UCSD-AML1 (cell line): ENCODE results near the gene ORC6.
A peak's percentile ranks its signal among the peaks of the same experiment; 100 is the strongest.

ENCODE experiments used
- DNase-seq: peaks from one replicate; lab custom pipeline; 2025; ENCODE audit not compliant: unreplicated experiment; lab: John Stamatoyannopoulos, UW

The ORC6 gene

GRCh38 chr16:46730801-46731690 is 41.6 kb downstream of the ORC6 start:
- no peak for DNase-seq

- DNase-seq = no peak
Observed at GRCh38 chr16:46731691-46732555, 42.5 kb downstream of the ORC6 start.

- no peak for DNase-seq
Observed at GRCh38 chr16:46732561-46732960, 43.1 kb downstream of the ORC6 start.

- DNase-seq = no peak
Observed at GRCh38 chr16:46733319-46733830, 43.9 kb downstream of the ORC6 start.

- no peak for DNase-seq
Observed at GRCh38 chr16:46736695-46737094, 47.2 kb downstream of the ORC6 start.

GRCh38 chr16:46737621-46738214 is 48.3 kb downstream of the ORC6 start:
- DNase-seq = no peak

GRCh38 chr16:46739934-46740333 is 50.5 kb downstream of the ORC6 start:
- no peak for DNase-seq

- peak; percentile 59 for DNase-seq
Observed at GRCh38 chr16:46743232-46743719, 53.8 kb downstream of the ORC6 start.

GRCh38 chr16:46745617-46746016 is 56.2 kb downstream of the ORC6 start:
- DNase-seq = no peak

GRCh38 chr16:46746821-46747776 is 57.6 kb downstream of the ORC6 start:
- DNase-seq = no peak
